Stimulated activated naive B cell treated with anti-CD40 and anti-IgM and Interleukin-4, amounts not matched to agents 10 μg/mL and 1 μg/mL and 100 μg/mL, for 72 hours (primary cell): ENCODE measurements around the gene LMF1.
A peak's percentile ranks its signal among the peaks of the same experiment; 100 is the strongest.

Experiments used
- ATAC-seq, 2 donors: fragments of 150-1000 bp; cut with Tn5 transposase; replicated peaks; 2 replicates each; pipeline ENCODE4 v1.10.0; 2021; ENCODE audit warnings: moderate library complexity in 1 of 2
- DNase-seq: peaks from one replicate; pipeline ENCODE4 v3.0.0; 2021
- H3K27ac Mint-ChIP-seq: one replicate; pipeline ENCODE4 v1.8.0; 2022; ENCODE audit warnings: mild to moderate bottlenecking, mixed read lengths
- H3K27me3 Mint-ChIP-seq, 2 donors: one replicate each; pipeline ENCODE4 v1.8.0; 2022; ENCODE audit warnings: mixed read lengths in 2 of 2
- H3K36me3 Mint-ChIP-seq, 2 donors: one replicate each; pipeline ENCODE4 v1.8.0; 2022; ENCODE audit warnings: mixed read lengths in 2 of 2, mild to moderate bottlenecking in 1 of 2
- H3K4me1 Mint-ChIP-seq, 2 donors: one replicate each; pipeline ENCODE4 v1.8.0; 2022; ENCODE audit warnings: mixed read lengths in 2 of 2, mild to moderate bottlenecking in 1 of 2
- H3K4me3 Mint-ChIP-seq, 2 donors: one replicate each; pipeline ENCODE4 v1.8.0; 2022; ENCODE audit warnings: mild to moderate bottlenecking in 2 of 2, mixed read lengths in 2 of 2, moderate library complexity in 1 of 2
- H3K9me3 Mint-ChIP-seq, 2 donors: one replicate each; pipeline ENCODE4 v1.8.0; 2022; ENCODE audit warnings: mixed read lengths in 2 of 2, mild to moderate bottlenecking in 1 of 2

Gene LMF1

DNA sequence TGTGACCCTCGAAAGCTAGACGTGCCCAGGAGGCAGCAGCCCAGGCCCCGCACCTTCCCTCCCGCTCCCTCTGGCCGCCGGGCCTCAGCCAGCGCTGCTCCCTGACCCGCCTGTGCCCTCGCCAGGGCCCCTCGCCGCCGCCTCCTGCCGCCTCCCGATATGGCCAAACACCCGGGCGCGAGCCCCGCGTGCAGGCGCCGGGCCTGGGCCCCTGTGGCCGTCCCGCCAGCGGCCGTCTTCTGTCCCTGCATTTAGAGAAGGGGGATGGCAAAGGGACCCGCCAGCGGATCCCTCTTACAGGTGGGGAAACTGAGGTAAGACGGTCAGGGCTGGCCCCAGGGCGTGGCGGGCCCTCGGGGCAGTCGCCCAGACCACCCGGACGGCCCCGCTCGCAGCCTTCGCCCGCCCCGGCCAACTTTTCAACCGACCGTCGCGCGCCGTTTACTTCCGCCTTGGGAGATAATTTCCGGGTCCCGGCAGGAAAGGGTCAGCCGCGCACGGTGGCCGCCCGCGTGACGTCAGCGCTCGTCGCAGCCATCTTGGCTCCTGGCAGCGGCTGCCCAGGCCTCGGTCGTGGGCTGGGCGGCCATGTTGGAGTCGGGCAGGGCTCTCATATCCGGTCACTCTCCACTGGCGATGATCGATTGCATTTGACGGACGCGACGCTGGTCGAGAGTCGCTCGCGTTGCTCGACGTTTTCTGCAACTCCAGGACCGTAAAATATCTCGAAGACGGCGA, 163.3 kb downstream of the LMF1 start:
- peak overlapping the region; percentile 99 for H3K4me3 Mint-ChIP-seq
- peak overlapping the region; percentile 96 for H3K27ac Mint-ChIP-seq
- peaks cover 12 to 29% of the 10 kb centered on the region in 2 donors for H3K4me1 Mint-ChIP-seq
- peak; percentile 94 to 96 for ATAC-seq
- H3K27me3 Mint-ChIP-seq: peaks cover 8 to 30% of the 10 kb centered on the region in 2 donors
- H3K36me3 Mint-ChIP-seq: peaks cover 7 to 9% of the 10 kb centered on the region in 2 donors
- peak; percentile 84 for DNase-seq
- no peaks in the 10 kb centered on the region for H3K9me3 Mint-ChIP-seq

DNA sequence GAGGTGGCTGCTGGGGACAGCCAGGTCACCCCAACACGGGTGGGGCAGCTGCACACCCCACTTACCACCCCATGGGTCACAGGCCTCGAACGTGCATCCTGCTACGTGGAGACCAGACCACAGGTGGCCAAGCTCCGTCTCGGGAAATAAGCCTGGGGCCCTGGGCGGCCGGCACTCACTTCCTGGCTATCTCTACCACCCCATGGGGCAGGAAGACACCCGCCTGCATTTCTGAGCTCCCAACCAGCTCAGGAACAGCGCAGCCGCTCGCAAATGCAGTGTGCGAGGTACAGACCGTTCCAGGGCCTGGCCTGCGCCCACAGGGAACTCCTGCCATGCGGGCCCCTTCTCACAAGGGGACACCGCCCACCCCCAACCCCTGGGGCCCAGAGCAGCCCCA, 165.3 kb downstream of the LMF1 start:
- Mint-ChIP-seq H3K27me3 (peaks cover 4 to 36% of the 10 kb centered on the region in 2 donors), H3K4me3 (no peak overlapping the region), H3K36me3 (peaks cover 6 to 7% of the 10 kb centered on the region in 2 donors), H3K27ac (no peak overlapping the region), H3K9me3 (no peaks in the 10 kb centered on the region), H3K4me1 (peaks cover 12 to 22% of the 10 kb centered on the region in 2 donors)
- DNase-seq (no peak), ATAC-seq (no peak)

DNA sequence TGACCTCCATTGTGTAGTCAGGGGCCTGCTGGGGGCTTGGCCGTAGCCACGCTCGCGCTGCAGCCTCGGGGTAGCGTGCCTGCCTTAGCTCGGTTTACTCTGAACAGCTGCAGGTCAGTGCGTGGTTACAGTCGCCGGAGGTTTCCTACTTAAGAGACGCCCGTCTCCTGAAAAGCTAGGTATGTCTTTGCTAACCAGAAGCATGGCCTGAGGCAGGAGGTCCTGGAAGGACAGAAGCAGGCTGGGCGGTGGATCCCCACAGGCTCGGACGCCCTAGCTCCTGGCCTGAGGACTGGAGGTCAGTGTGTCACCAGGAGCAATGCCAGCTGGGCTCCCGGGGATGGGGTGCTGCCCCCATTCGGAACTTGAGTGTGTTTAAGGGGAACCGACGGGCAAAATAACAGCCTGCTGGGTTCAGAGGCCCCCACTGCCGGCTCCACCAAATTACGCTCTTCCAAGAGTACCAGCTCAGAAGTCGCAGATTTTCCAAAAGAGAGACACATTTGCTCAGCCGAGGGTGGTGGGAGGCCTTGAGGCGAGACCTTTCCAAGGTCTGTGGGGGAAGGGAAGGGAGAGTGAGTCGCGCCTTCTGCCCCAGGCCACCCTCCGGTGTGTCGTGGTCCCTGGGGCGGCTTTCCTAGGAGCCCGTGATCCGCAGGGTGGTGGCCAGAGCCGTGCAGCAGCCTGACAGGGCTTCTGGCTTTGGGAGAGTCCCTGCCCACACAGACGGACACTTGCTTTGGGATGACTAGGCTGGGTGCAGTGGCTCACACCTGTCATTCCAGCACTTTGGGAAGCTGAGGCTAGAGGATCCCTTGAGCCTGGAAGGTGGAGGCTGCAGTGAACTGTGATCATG, 166.4 kb downstream of the LMF1 start:
- Mint-ChIP-seq H3K27ac (peak overlapping the region; percentile 75), H3K9me3 (no peaks in the 10 kb centered on the region), H3K36me3 (peaks cover 6 to 7% of the 10 kb centered on the region in 2 donors), H3K4me3 (peak overlapping the region in 1 of 2 donors; percentile 21), H3K4me1 (peaks cover 11 to 20% of the 10 kb centered on the region in 2 donors), H3K27me3 (peaks cover 4 to 30% of the 10 kb centered on the region in 2 donors)
- ATAC-seq (no peak), DNase-seq (no peak)

DNA sequence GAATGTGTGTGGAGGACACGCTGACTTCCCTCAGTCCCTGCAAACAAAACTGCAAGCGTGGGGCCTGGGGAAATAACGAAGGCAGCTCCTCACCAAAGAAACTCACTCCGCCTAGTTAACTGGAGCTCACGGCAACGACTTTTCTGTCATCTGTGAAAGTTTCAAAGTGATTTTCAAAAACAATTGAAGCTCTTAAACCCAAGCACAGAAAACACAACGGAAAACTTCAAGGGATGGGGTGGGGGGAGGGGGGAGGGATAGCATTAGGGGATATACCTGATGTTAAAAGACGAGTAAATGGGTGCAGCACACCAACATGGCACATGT, 167.1 kb downstream of the LMF1 start:
- H3K27ac Mint-ChIP-seq: peak overlapping the region; percentile 14

More for the DNA sequence above, 167.1 kb downstream of the LMF1 start:
- H3K9me3 Mint-ChIP-seq: no peaks in the 10 kb centered on the region
- no peak for ATAC-seq
- no peak for DNase-seq
- peaks cover 7 to 9% of the 10 kb centered on the region in 2 donors for H3K36me3 Mint-ChIP-seq
- peaks cover 5 to 37% of the 10 kb centered on the region in 2 donors for H3K27me3 Mint-ChIP-seq
- H3K4me1 Mint-ChIP-seq: peaks cover 8 to 14% of the 10 kb centered on the region in 2 donors
- H3K4me3 Mint-ChIP-seq: no peak overlapping the region
